Ishikawa (cell line): ENCODE measurements around the gene SEC24C.

Experiments
- CEBPB ChIP-seq: IDR thresholded peaks from 2 replicates; pipeline ENCODE4 v1.6.1; 2012
- CREB1 ChIP-seq: IDR thresholded peaks from 2 replicates; pipeline ENCODE4 v1.6.1; 2012; ENCODE audit warnings: low read depth
- EGR1 ChIP-seq: IDR thresholded peaks from 2 replicates; pipeline ENCODE4 v1.6.1; 2012
- FOXM1 ChIP-seq: IDR thresholded peaks from 2 replicates; pipeline ENCODE4 v1.6.1; 2012; ENCODE audit warnings: low read depth, borderline replicate concordance
- NFIC ChIP-seq: IDR thresholded peaks from 2 replicates; pipeline ENCODE4 v1.6.1; 2012
- RAD21 ChIP-seq: IDR thresholded peaks from 2 replicates; pipeline ENCODE4 v1.6.1; 2012; ENCODE audit warnings: low read depth
- TAF1 ChIP-seq: IDR thresholded peaks from 2 replicates; pipeline ENCODE4 v1.6.1; 2012; ENCODE audit warnings: low read depth, mild to moderate bottlenecking
- TCF12 ChIP-seq: IDR thresholded peaks from 2 replicates; pipeline ENCODE4 v1.6.1; 2012; ENCODE audit warnings: low read depth
- TEAD4 ChIP-seq: IDR thresholded peaks from 2 replicates; pipeline ENCODE4 v1.6.1; 2012
- YY1 ChIP-seq: IDR thresholded peaks from 2 replicates; pipeline ENCODE4 v1.6.1; 2012; ENCODE audit warnings: low read depth
- ZBTB7A ChIP-seq: IDR thresholded peaks from 2 replicates; pipeline ENCODE4 v1.6.1; 2012; ENCODE audit warnings: low read depth
- TF ChIP-seq, protein P1 (sequence below): IDR thresholded peaks from 2 replicates; pipeline ENCODE4 v1.6.1; 2012
- TF ChIP-seq, protein P2 (sequence below): IDR thresholded peaks from 2 replicates; pipeline ENCODE4 v1.6.1; 2012; ENCODE audit warnings: low read depth, mild to moderate bottlenecking
- TF ChIP-seq, protein P3 (sequence below): IDR thresholded peaks from 2 replicates; pipeline ENCODE4 v1.6.1; 2012

Gene SEC24C

DNA sequence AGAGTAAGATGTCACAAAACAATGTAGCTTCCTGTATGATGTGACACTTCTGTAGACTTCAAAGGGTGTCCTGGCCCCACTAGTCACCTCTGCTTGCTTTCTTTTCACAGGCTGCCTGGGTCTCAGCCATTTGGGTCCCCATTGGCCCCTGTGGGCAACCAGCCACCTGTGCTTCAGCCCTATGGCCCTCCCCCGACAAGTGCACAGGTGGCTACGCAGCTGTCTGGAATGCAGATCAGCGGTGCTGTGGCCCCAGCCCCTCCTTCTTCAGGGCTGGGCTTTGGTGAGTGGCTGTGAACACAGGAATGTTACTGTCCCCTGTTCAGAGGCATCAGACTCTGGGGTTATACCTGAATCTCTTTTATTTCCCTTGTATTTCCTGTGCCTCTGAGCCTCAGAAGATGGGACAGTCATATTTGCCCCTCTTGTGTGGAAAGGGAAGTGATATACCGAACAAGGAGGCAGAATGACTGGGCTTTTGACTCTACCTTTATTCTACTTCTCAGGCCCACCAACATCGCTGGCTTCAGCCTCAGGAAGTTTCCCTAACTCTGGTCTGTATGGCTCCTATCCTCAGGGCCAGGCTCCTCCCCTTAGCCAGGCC is 15.4 kb downstream of the SEC24C start:
- no peak for TF ChIP-seq CREB1
- no peak for TF ChIP-seq TAF1
- no peak for TF ChIP-seq NFIC
- peak; percentile 49; the same call in 1 of the 2 replicates for TF ChIP-seq TEAD4
- TF ChIP-seq YY1: no peak
- no peak for TF ChIP-seq ZBTB7A
- TF ChIP-seq, protein P1, sequence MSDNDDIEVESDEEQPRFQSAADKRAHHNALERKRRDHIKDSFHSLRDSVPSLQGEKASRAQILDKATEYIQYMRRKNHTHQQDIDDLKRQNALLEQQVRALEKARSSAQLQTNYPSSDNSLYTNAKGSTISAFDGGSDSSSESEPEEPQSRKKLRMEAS: no peak
- no peak for TF ChIP-seq EGR1

DNA sequence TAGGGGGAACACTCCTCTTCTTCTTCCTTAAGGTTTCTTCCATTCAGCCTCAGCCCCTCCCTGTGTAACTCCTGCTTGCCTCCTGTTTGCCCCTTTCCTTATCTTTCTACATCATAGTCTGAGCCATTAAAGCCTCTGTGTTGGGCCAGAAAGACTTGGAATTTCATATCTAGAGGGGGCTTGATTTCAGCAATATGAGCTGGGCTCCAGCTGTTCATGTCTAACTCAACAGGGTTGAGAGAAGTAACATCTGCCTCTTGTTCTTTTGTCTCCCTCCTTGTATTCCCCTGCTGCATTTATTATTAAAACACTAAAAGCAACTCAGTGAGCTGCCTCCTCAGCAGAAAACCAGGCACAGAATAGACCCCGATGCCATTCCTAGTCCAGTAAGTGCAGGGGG is 17.6 kb downstream of the SEC24C start:
- TF ChIP-seq CEBPB: no peak
- no peak for TF ChIP-seq ZBTB7A

DNA sequence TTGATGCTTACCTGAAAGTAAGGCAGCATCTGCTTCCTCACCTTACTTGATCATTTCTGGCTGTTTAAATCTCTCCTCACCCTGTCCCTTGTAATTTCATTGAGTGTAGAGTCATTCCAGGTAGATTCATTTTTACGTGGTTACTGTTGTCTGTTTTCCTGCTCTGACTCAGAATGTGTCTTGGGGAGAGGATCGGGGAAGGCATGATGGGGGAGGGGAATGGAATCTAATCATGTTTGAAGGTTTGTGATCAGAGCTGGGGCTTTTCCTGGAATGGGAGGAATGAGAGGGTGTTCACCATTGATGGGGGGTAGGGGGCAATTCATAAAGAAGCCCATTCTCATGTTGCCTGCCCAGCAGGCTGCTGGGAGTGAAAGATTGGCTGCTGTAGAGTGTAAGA is 18.7 kb downstream of the SEC24C start:
- TF ChIP-seq TAF1 (no peak), ZBTB7A (no peak), NFIC (no peak)
- TF ChIP-seq, protein P2, sequence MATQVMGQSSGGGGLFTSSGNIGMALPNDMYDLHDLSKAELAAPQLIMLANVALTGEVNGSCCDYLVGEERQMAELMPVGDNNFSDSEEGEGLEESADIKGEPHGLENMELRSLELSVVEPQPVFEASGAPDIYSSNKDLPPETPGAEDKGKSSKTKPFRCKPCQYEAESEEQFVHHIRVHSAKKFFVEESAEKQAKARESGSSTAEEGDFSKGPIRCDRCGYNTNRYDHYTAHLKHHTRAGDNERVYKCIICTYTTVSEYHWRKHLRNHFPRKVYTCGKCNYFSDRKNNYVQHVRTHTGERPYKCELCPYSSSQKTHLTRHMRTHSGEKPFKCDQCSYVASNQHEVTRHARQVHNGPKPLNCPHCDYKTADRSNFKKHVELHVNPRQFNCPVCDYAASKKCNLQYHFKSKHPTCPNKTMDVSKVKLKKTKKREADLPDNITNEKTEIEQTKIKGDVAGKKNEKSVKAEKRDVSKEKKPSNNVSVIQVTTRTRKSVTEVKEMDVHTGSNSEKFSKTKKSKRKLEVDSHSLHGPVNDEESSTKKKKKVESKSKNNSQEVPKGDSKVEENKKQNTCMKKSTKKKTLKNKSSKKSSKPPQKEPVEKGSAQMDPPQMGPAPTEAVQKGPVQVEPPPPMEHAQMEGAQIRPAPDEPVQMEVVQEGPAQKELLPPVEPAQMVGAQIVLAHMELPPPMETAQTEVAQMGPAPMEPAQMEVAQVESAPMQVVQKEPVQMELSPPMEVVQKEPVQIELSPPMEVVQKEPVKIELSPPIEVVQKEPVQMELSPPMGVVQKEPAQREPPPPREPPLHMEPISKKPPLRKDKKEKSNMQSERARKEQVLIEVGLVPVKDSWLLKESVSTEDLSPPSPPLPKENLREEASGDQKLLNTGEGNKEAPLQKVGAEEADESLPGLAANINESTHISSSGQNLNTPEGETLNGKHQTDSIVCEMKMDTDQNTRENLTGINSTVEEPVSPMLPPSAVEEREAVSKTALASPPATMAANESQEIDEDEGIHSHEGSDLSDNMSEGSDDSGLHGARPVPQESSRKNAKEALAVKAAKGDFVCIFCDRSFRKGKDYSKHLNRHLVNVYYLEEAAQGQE: no peak

DNA sequence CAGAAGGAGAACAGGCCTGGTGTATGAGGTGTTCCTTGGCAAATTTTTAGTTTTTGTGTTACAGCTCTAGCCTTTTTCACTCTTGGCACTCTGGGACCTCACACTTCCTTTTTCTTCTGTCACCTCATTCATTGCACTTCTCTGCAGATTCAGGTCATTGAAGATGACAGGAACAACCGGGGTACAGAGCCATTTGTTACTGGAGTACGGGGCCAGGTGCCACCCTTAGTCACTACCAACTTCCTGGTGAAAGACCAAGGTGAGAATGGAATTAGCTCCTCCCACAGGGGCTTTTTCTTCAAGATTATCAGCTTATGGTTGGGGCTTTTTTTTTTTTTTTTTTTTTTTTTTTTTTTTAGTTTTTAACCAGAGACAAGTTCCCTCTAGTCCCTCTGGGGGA is 19.2 kb downstream of the SEC24C start:
- TF ChIP-seq, protein P3, sequence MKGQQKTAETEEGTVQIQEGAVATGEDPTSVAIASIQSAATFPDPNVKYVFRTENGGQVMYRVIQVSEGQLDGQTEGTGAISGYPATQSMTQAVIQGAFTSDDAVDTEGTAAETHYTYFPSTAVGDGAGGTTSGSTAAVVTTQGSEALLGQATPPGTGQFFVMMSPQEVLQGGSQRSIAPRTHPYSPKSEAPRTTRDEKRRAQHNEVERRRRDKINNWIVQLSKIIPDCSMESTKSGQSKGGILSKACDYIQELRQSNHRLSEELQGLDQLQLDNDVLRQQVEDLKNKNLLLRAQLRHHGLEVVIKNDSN: no peak
- TF ChIP-seq ZBTB7A (no peak), FOXM1 (no peak)

DNA sequence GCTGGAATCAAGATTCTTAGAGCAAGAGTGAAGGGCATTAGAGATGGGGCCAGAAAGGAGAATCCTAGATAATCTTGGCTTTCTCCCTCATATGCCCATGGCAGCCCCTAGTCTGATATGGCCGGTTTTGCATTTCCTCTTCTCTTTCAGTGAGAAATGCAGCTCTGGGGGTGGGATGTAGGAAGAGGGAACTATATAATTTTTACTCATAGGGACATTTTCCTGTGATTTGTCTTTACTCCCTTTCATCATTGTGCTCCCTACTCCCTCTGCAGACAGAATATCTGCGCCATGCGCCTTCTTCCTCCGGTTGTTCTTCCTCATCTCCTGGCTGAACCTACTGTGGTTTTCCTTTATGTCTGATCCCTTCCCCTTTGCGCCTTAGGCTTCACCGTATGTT is 20.9 kb downstream of the SEC24C start:
- TF ChIP-seq ZBTB7A (no peak), NFIC (no peak), FOXM1 (no peak), CEBPB (no peak)
- TF ChIP-seq, protein P2: no peak
- TF ChIP-seq, protein P1: no peak

DNA sequence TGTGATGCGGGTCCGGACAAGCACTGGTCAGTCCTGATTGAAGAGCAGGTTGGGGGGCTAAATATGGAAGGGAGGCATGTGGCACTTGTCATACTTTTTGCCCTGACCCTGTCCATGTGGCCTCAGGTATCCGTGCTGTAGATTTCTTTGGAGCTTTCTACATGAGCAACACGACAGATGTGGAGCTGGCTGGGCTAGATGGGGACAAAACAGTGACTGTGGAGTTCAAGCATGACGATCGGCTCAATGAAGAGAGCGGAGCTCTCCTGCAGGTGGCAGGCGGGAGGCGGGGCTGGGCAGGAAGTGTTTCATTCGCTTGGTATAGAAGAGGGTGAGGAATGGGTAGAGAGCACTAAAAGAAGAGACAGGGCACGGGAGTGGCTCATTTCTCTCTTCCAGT is 24.7 kb downstream of the SEC24C start:
- TF ChIP-seq YY1 (no peak), TCF12 (no peak), CREB1 (no peak), FOXM1 (no peak)
- TF ChIP-seq, protein P1: no peak
- TF ChIP-seq, protein P3: no peak

DNA sequence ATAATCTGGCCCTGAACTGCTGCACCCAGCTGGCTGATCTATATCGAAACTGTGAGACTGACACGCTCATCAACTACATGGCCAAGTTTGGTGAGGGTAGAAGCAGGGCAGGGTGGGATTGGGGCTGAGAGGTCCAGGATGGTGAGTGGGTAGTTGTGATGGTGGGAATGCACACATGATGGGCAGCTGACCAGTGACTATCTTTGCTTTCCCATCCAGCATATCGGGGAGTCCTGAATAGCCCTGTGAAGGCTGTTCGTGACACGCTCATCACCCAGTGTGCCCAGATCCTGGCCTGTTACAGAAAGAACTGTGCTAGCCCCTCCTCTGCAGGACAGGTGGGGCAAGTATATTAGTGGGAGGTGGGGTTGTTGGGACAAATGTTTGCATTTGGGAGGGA is 25.2 kb downstream of the SEC24C start:
- TF ChIP-seq TCF12 (no peak), RAD21 (no peak), CREB1 (no peak), YY1 (no peak), EGR1 (no peak)
